Measurements from ENCODE around the gene ARID4A.

DNA sequence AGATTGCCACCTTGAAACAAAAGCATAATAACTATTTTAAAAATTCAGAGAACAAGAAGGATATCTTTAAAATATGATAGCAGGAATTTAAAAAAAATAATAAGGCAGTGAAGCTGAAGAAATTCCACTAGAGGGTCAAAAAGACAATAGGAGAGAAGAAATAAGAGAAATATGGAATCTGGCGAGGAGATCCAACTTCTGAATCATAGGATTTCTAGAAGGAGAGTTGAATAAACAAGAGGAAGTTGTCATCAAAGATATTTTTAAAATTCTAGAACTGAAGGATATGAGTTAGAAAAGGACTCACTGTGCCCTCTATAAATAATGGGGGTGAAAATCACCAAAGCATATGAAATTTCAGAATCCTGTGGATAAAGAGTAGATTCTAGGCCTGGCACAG lies 70.6 kb downstream of the ARID4A start:
- TF ChIP-seq, protein P1, sequence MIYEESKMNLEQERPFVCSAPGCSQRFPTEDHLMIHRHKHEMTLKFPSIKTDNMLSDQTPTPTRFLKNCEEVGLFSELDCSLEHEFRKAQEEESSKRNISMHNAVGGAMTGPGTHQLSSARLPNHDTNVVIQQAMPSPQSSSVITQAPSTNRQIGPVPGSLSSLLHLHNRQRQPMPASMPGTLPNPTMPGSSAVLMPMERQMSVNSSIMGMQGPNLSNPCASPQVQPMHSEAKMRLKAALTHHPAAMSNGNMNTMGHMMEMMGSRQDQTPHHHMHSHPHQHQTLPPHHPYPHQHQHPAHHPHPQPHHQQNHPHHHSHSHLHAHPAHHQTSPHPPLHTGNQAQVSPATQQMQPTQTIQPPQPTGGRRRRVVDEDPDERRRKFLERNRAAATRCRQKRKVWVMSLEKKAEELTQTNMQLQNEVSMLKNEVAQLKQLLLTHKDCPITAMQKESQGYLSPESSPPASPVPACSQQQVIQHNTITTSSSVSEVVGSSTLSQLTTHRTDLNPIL (CRISPR knock-in tag; IDR thresholded peaks at IDR 0.05; ENCODE audit: low read depth) = no peak
- TF ChIP-seq, protein P2, sequence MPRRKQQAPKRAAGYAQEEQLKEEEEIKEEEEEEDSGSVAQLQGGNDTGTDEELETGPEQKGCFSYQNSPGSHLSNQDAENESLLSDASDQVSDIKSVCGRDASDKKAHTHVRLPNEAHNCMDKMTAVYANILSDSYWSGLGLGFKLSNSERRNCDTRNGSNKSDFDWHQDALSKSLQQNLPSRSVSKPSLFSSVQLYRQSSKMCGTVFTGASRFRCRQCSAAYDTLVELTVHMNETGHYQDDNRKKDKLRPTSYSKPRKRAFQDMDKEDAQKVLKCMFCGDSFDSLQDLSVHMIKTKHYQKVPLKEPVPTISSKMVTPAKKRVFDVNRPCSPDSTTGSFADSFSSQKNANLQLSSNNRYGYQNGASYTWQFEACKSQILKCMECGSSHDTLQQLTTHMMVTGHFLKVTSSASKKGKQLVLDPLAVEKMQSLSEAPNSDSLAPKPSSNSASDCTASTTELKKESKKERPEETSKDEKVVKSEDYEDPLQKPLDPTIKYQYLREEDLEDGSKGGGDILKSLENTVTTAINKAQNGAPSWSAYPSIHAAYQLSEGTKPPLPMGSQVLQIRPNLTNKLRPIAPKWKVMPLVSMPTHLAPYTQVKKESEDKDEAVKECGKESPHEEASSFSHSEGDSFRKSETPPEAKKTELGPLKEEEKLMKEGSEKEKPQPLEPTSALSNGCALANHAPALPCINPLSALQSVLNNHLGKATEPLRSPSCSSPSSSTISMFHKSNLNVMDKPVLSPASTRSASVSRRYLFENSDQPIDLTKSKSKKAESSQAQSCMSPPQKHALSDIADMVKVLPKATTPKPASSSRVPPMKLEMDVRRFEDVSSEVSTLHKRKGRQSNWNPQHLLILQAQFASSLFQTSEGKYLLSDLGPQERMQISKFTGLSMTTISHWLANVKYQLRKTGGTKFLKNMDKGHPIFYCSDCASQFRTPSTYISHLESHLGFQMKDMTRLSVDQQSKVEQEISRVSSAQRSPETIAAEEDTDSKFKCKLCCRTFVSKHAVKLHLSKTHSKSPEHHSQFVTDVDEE (CRISPR knock-in tag; IDR thresholded peaks at IDR 0.05) = no peak
- no peak for TF ChIP-seq ZC3H10 (CRISPR knock-in tag; IDR thresholded peaks at IDR 0.05)
- no peak for TF ChIP-seq ARNTL (CRISPR knock-in tag; IDR thresholded peaks at IDR 0.05; ENCODE audit: borderline replicate concordance, low read depth)
- no peak for TF ChIP-seq ZNF565 (CRISPR knock-in tag; conservative IDR thresholded peaks at IDR 0.05; ENCODE audit: low read depth)
- no peak for TF ChIP-seq TCF4 (CRISPR knock-in tag; IDR thresholded peaks at IDR 0.05; ENCODE audit: borderline replicate concordance)
- TF ChIP-seq, protein P3, sequence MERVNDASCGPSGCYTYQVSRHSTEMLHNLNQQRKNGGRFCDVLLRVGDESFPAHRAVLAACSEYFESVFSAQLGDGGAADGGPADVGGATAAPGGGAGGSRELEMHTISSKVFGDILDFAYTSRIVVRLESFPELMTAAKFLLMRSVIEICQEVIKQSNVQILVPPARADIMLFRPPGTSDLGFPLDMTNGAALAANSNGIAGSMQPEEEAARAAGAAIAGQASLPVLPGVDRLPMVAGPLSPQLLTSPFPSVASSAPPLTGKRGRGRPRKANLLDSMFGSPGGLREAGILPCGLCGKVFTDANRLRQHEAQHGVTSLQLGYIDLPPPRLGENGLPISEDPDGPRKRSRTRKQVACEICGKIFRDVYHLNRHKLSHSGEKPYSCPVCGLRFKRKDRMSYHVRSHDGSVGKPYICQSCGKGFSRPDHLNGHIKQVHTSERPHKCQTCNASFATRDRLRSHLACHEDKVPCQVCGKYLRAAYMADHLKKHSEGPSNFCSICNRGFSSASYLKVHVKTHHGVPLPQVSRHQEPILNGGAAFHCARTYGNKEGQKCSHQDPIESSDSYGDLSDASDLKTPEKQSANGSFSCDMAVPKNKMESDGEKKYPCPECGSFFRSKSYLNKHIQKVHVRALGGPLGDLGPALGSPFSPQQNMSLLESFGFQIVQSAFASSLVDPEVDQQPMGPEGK (CRISPR knock-in tag; IDR thresholded peaks at IDR 0.05; ENCODE audit: borderline replicate concordance) = no peak
